ENCODE data around the gene TCAIM.
"Not testable (repeated sequence)": the region's sequence is repeated elsewhere in the genome, so short reads cannot be mapped to it uniquely, and the experiment has no call there.

The TCAIM gene

DNA sequence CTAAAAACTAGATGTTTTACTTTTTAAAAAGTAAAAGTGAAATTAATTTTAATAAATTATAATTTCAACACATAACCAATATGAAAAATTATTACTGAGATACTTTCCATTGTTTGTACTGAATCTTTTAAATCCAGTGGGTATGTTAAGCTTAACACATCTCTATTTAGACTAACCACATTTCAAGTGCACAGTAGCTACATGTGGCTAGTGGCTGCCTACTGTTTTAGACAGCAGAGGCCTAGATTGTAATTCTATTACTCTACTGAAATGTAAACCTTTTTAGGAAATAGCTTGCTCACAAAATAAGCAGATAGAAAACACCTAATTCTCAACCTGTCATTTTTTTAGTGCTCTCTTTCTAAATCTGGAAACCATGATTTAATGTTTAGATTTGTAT lies 4.9 kb downstream of the TCAIM start:
- no peak for DNase-seq (ENCODE audit: low read depth in 2 of 2)

DNA sequence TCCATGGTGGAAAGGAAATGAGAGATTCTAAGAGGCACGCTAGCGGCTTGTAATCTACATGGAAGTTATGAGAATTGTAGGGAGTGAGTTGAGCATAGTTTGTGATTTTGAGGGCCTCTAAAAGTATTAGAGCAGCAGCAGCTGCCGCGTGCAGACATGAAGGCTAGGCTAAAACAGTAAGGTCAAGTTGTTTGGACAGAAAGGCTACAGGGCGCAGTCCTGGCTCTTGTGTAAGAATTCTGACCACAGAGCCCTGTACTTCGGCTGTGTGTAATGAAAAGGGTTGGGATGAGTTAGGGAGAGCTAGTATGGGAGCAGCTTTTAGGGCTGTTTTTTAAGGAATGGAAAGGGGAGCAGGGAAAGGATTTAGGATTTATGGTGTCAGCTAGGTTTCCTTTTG lies 8.0 kb downstream of the TCAIM start:
- not testable (repeated sequence) for DNase-seq (ENCODE audit: low read depth in 2 of 2)

DNA sequence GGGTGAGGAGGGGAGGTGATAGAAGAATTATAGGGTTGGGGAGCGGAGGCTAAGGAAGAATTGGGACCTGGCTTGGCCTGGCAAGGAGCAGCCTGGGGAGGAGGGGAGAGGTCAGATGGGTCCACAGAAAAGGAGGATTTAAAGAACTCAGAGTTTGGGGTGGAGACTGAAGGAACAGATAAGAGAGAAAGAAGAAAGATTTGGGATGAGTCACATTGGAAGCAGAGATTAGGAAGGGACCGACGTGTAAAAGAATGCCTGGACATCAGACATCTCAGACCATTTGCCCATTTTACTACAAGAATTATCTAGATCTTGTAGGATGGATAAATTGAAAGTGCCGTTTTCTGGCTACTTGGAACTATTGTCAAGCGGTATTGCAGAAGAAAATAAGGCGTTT lies 10.4 kb downstream of the TCAIM start:
- no peak for DNase-seq (ENCODE audit: low read depth in 2 of 2)

GRCh38 chr3:44353355-44353924 lies 14.9 kb downstream of the TCAIM start:
- no peak for DNase-seq (ENCODE audit: low read depth in 2 of 2)

DNA sequence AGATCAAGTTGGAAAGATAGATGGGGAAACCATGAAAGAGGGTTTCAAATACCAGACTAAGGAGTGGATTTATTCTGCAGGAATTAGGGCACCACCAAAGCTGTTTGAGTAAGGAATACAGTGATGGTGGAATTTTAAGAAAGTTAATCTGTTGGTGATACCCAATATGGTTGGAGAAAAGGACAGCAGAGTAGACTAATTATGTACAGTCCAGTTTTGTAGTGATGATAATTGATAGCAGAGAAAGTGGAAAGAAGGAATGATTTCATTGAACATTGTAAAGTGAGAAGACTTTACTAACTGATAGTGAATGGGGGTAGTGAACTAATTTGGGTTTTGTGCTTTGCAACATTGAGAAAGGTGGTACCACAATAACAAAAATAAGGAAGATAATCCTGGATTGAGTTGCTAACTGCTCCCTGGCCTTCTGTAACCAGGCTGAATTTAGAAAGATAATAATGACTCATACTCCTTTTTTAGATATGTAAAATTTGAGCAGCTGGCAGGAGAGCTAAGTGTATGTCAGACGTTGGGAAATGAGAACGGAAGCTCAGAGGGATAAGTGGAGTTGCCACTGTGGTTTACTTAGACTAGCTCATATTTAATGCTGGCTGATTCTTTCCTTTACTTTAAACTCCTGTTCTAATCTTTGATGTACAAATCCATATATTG lies 16.9 kb downstream of the TCAIM start:
- DNase-seq (ENCODE audit: low read depth in 2 of 2), result no peak

DNA sequence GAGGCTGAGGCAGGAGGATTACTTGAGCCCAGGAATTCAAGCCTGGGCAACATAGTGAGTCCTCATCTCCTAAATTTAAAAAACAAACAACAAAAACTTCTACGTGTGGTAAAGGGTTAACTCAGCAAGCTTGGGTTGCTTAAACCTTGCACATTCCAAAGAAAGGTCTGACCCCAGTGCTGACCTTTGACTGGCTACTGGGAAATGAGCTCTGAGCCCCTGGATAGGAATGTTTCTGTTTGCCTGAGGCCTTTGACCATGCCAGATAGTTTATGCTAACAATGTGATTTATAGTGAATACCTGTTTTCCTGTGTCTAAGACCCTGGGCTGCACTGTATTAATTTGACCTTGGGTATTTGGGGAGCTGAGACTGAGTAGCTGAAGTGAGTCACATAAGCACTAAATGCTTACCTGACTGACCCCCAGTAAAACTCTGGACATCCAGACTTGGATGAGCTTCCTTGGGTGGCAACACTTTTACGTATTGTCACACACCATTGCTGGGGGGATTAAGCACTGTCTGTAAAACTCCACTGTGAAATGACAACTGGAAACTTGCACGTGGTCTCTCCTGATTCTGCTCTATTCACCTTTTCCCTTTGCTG lies 20.7 kb downstream of the TCAIM start:
- DNase-seq (ENCODE audit: low read depth in 2 of 2), result no peak

DNA sequence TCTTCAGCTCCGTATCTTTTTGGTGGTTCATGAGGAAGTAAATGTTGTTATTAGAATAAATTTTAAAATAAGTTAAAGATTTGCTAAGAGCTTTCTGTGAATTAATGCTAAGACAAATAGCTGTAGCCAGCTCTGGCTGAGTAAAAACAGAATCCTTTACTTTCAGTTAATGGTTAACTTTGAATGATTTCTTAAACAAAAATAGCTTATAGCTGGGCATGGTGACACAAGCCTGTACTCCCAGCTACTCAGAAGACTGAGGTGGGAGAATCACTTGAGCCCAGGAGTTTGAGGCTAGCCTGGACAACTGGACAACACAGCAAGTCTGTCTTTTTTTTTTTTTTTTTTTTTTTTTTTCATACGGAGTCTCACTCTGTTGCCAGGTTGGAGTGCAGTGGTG lies 25.0 kb downstream of the TCAIM start:
- no peak for DNase-seq (ENCODE audit: low read depth in 2 of 2)

DNA sequence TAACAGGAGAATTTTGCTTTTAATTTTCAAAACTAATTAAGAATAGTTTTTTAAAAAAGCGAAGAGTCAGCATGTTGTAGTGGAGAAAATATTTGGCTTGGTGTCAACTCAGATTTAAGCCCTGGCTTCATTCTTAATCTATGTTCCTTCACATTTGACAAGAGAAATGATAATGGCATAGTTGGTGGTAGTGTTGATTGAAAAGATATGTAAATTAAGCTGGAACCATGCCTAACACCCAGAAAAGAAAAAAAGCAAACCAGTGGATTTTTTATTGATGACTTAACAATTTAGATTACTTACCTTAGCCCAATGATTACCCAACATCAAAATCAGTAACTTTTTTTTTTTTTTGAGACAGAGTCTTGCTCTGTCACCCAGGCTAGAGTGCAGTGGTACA lies 27.4 kb downstream of the TCAIM start:
- DNase-seq (ENCODE audit: low read depth in 2 of 2), result no peak

GRCh38 chr3:44375450-44375849 lies 36.9 kb downstream of the TCAIM start:
- no peak for DNase-seq (ENCODE audit: low read depth in 2 of 2)

DNA sequence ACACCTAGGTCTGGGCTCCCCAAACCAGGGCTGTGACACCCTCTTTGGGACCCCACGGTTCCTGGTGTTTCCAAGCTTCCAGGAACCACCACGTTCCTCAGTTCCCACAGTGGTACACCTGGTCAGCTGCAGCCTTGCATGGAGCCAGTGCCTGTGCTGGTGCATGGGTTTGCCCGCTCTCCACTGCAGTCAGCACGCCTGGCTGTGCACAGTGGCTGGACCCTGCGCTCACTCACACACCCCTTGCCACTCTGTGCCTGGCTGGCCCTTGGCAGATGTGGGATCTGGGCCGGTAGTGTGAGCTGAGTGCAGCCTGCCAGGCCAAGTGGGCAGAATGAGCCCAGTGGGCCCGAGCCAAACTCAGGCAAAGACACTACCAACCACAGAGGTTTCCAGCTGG lies 48.8 kb downstream of the TCAIM start:
- no peak for DNase-seq (ENCODE audit: low read depth in 2 of 2)

- DNase-seq (ENCODE audit: low read depth in 2 of 2), result no peak
Observed at GRCh38 chr3:44392489-44392888, 53.9 kb downstream of the TCAIM start.

DNA sequence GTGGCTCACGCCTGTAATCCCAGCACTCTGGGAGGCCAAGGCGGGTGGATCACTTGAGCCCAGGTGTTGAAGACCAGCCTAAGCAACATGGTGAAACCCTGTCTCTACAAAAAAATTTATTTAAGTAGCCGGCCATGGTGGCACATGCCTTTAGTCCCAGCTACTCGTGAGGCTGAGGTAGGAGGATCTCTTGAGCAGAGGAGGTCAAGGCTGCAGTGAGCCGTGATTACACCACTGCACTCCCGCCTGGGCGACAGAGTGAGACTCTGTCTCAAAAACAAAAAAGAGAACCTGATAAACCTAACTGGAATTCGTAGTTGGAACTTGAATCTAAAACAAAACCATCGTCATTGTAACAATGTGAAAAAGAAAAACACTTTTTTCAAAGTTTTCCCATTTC lies 57.1 kb downstream of the TCAIM start:
- no peak for DNase-seq (ENCODE audit: low read depth in 2 of 2)

- no peak for DNase-seq (ENCODE audit: low read depth in 2 of 2)
Observed at GRCh38 chr3:44396200-44397171, 57.9 kb downstream of the TCAIM start.

GRCh38 chr3:44398271-44398670 lies 59.7 kb downstream of the TCAIM start:
- not testable (repeated sequence) for DNase-seq (ENCODE audit: low read depth in 2 of 2)

DNA sequence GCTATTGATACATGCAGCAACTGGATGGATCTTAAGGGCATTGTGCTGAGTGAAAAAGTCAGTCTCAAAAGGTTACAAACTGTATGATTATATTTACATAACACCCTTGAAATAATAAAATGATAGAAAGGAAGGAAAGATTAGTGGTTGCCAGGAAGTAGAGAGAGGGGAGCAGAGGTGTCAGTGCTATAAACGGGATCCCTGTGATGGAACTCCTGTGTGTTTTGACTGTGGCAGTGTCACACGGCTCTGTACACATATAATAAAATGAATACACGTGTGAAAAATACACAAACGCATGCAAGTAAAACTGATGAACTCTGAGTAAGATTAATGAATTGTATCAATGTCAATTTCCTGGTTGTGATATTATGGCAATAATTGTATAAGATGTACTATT lies 60.3 kb downstream of the TCAIM start:
- no peak for DNase-seq (ENCODE audit: low read depth in 2 of 2)

DNA sequence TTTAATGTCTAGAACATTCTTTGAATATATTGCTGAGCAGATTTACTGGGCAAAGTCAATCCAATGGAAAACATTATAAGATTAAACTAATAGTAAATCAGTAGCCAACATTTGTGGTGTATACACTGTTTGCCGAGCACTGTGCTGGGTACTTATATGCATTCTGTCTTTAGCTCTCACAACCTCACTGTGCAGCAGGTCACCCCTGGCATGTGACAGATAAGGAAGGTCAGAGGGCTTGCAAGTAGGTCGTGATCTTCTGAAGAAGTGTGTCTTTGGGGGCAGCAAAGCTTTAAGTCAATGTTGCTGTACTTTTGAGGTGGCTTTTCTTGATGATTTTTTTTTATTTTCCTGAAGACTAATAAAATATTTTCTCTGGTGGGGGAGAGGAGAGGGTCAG lies 62.2 kb downstream of the TCAIM start:
- no peak for DNase-seq (ENCODE audit: low read depth in 2 of 2)

DNA sequence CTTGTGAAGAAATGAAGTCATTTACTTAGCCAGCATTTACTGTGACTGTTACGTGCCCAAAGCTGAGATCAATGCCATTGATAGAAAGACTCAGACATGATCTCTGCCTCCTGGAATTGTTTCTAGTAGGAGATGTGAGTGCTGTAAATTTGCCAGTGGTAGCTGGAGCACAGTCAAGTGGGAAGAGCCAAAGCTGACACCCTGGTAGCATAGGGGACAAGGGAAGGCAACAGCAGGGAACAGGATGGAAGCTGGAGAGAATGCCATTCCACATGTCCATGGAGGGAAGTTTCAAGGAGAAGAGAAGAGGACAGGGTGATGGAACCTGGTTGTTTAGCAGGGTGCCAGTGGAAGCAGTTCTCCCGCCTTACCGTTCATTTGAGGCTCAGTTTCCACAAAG lies 64.0 kb downstream of the TCAIM start:
- DNase-seq (ENCODE audit: low read depth in 2 of 2), result no peak

DNA sequence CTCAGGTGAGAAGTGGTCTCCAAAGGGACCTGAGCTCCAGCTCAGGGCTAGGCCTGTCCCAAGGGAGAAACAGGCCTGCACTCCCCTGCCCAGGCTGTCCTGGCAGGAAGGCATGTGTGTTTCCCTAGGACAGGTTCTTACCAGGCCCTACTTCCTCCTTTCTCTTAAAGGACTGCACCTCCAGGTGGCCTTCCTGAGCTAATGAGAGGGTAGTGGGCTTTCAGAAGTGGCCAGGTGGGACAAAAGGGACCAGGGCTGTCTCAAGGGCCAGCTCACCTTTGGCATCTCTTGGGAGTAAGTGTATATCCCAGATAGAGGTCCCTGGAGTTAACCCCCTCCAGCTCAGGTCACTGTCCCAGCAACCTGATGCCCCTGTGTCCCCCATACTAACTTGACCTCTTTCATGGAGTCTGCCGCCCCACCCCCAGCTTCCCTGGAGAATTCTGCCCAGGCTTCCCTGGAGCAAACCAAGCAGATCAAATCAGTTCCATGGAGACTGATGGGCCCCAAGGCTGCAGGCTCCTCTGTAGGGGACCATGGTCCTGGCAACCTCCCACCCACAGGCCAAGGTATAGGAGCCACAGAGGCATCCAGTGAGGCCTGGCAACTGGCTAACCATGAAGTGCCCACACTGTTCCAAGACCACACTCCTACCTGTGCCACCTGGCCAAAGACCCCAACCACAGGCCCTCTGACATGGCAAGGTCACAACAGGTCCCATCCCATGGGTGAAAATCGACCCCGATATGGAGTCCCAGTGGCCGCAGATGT lies 71.3 kb downstream of the TCAIM start:
- DNase-seq (ENCODE audit: low read depth in 2 of 2), result no peak

DNA sequence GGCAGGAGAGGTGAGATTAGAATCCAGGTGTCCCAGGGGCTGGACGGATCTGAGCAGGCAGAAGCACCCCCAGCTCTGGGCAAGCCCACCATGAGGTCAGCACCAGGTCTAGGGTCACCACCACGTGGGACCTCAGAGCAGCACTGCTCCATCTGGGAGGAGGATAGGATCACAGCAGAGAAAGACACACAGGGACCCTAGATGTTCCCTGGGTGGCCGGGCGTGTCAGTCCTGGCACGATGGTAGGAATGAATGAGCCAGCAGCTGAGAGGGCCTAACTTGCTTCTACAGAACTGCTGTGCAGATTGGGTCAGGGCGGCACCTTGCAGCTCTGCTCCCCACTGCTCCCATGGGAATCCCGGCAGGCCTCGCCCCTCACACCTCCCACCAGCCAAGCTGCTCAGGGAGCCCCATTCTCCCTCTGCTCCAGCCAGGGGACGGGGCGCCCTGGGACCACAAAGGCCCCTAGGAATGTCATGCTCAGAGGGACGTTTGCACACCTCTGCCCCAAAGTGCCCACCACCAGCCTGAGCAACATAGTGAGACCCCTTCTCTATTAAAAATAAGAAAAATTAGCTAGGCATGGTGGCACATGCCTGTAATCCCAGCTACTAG lies 72.6 kb downstream of the TCAIM start:
- DNase-seq (ENCODE audit: low read depth in 2 of 2), result no peak

DNA sequence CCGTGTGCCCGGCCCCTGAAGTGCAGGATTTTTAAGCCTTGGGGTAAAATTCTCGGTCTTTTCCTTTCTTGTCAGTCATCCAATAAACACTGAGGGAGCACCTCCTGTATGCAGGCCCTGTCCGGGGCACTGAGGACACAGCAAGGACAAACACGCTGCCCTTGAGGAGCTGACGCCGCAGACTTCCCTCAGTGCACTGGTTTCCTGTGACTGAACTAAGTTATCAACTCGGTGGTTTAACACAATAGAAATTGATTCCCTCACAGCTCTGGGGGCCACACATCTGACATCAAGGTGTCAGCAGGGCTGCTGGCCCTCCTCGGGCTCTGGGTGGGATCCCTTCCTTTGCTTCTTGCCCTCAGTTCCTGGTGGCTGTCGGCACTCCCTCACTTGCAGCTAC lies 73.8 kb downstream of the TCAIM start:
- DNase-seq (ENCODE audit: low read depth in 2 of 2), result no peak

- no peak for DNase-seq (ENCODE audit: low read depth in 2 of 2)
Observed at GRCh38 chr3:44414517-44415090, 76.0 kb downstream of the TCAIM start.

Measured in stimulated activated CD4-positive, alpha-beta T cell treated with anti-CD3 and anti-CD28 coated beads, Interleukin-15, amount 100 ng/mL, for 48 hours (primary cell).